HG02884 (cell line): Measurements from ENCODE around the gene CDSN.

Experiments
- ATAC-seq: cut with Tn5 transposase; IDR thresholded peaks from one replicate; pipeline ENCODE4 v1.9.1; 2021; ENCODE audit warnings: mild to moderate bottlenecking, moderate library complexity; ENCODE audit not compliant: unreplicated experiment

The CDSN gene

DNA sequence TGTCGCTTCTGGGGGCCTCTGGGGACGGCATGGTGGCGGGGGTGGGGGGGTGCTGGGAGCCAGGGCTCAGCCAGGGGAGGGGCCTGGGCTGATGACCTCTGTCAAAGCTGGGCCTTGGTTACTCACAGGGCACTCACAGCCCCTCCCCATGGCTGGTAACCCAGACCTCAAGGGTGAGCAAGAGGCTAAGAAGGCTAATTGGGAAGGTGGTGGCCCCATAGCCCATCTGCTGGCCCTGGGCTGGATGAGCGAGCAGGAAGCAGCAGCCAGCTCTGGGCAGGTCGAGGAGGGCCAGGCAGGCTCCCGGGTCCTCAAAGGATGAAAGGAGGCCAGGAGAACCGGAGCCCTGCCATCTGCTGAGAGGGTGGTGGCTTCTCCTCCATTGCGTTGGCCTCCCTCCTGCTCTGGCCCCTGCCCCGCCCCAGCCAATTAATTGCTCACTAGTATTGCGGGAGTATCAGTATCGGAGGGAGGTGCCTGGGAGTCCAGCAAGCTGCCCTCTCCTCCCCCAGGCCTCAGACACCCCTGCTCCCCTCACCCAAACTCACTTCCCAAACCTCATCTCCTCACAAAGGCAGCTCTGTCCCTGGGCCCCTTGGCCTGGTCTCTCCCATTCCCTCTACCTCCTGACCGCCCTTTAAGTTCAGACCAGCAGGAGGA lies 1.0 kb upstream of the CDSN start:
- ATAC-seq, result no peak

DNA sequence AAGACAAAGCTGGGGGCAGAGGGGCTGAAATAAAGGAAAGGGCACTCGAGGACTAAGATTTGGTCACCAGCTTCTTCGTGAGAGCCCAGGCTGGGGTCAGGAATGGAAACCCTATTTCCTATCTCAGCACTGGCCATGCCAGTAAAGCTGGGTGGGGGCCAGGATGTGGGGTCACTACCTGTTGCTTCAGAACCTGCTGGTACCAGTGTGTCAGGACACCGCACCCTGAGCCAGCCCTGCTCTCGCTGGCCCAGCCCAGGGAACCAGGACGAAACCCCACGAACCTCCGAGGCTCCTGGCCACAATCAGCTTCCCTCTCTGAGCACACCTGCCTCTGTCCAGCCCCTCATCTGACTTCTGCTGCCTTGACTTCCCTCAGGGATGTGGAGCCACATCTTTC lies 2.1 kb downstream of the CDSN start:
- no peak for ATAC-seq

DNA sequence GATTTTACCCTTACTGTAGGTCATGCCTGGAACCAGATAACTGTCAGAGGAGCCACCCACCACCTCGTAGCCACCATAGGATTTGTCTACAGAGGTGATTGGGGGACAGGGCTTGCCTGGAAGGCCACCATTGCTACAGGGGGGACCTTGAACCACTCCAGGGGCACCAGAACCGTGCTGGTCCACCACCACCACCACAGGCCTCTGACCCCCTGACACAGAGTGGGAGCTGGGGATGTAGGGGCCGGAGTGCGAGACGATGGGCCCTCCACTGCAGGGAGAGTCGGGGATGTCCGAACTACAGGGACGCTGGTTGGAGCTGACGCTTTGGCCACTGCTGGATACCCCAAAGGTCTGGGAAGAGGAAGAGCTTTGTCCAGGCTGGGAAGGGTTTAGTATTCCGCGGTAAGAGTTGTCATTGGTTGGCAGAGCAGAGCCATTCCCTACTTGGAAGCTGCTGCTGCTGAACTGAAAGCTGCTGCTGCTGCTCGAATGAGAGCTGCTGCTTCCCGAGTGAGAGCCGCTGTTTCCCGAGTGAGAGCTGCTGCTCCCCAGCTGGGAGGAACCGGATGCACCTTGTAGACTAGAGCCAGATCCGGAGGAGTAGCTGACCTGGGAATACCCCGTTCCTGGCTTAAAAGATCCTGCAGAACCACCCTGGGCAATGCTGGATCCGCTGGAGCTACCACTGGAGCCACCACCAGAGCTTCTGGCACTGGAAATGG lies 3.4 kb downstream of the CDSN start:
- ATAC-seq, result no peak

DNA sequence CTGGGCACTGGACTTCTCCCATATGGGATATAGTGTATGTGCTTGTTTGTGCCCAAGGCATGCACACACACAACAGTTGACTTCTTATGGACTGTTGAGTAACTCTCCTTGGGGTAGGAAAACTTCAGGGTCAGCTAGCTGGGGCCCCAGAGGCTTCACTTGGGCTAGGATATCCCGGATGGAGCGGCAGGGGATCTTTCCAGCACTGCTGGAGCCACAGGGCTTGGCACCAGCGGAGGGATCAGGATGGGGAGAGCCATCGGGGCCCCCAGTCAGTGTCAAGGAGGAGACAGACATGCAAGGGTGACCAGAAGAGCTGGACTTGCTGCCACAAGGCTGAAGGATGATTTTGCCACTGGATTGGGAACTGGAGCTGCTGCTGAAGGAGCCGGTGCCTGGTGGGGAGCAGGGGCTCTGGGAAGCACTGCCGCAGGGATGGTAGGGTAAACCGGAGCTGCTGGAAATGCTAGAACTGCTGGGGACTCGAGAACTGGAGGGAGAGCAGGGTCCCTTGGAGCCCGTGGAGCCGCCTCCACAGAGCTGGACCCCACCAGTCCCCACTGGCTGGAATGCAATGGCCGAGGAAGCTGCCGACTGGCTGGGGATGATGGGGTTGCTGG lies 4.2 kb downstream of the CDSN start:
- ATAC-seq, result no peak

DNA sequence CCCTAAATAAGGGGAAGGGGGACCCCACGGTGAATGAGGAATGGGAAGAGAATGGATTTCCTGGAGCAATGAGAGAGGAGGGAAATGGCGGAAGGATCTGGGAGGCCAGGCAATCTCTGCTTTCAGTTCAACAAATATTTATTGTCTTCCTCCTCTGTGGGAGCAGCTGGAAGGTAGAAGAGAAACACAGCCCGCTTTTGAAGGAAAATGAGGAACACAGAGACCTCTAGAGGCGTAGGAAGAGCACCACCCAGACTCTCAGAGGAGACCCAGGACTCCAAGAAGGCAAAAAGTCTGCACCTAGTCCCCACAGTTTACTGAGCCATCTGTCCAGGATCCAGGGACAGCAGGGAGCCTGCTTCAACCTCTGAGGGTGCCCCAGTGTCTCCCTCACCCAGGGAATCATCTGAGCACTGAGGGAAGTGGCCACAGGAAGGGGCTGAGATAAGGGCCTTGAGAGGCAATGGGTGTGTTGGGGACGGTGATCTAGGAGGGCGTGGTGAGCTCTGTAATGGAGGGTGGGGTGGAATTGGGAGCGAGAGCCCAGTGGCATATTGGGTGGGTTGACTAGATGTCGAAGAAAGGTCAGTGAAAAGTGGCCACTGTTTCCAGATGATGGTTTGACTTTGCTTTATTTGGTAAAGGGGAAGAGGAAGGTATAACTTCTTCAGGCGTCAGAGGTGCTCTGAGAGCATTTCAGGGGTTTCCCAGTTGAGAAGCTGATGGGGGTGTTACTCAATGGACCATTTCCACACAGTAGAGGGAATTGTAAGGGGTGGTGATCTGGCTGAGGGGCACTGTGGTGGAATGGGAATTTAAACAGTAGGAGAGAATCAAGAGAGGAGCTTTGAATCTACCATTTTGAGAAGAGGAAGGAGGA lies 5.0 kb downstream of the CDSN start:
- no peak for ATAC-seq

DNA sequence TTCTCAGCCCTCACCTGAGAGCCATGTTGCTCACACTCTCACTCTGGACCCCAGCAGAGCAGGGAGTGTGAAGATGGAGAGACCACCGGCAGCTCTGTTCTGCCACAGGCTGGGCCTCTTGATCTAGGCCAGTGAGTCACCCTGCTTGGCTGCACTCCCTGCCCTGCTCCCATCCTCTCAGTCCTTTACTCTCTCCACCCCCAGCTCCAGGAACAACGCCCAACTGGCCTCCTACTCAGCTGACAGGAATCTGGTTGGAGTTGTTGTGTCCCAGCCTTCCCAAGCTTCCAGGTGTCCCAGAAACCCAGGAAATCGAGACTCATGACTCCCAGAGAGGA lies 5.7 kb downstream of the CDSN start, which contains the start of gene PSORS1C1:
PSORS1C1 (plus strand) TSS at position 260 of the 338 bp plus-strand sequence. CDS start 14,833 bp downstream, outside the sequence.
- no peak for ATAC-seq

DNA sequence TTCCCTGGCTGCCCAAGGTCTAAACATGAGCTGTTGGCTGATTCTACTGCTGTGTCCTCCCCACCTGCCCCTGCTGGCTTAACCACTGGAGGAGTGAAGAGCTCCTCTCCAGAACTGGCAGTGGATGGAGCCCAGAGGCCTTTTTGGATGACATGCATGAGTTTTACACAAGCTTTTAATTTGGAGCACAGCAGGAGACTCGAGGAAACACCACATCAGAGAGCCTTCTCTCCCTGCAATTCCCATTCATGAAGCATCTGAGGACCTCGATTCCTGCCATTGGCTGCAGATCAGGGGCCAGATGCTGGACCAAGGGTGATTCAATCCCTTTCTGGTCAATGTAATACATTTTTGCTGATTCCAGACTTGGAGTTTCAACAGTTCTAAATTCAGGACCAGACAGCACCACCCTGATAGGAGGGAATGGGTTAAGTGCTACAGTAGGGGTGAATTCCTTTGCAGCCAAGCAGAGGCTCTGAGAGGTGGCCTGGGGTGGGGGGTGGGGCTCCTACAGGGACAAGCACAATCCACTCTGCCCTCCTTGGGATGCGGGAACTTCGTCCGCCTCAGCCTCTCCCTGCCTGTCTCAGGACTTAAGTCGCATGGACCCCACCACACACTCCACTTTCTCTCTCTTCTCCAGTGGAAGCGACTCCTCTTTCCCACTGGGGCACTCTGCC lies 6.2 kb downstream of the CDSN start:
- no peak for ATAC-seq

DNA sequence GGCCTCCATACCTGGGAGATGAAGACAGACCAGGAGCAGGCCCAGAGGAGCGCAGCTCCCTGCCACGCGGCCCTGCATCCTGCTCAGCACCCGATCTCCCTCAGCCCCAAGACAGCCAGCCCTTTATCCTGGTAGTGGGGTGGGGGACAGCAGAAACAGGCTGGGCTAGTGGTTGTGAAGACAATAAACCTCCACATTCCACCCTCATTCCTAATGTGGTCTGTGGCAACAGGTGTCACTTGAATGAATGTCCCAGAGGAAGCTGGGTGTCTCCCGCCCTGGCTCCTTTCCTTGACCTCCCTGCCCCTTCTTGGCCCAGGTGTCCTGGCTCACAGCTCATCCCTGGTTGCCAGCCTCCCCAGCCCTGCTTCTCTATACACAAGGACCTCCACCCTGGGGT lies 7.8 kb downstream of the CDSN start, which contains the start of gene C6orf15:
C6orf15 (minus strand) TSS at position 98 of the 400 bp plus-strand sequence; CDS start at position 78, 20 bp downstream.
- no peak for ATAC-seq

DNA sequence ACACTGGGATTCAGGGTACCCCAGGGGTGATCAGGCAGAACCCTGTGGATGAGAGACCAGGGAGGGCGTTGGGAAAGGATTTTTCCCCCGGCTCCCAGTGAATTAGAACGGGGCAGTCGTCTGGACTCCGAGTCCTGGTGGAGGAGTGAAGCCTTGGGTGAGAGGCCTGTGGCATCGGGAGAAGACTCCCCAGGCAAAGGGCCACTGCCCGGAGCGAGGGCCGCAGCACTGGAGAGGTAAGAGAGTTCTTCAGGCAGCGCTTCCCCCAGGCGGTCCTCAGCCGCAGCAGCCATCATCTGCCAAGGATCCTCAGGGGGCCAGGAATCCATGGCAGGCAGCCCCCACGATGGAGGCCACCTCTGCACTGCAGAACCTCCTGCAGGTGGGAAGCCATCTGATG lies 8.5 kb downstream of the CDSN start:
- no peak for ATAC-seq

DNA sequence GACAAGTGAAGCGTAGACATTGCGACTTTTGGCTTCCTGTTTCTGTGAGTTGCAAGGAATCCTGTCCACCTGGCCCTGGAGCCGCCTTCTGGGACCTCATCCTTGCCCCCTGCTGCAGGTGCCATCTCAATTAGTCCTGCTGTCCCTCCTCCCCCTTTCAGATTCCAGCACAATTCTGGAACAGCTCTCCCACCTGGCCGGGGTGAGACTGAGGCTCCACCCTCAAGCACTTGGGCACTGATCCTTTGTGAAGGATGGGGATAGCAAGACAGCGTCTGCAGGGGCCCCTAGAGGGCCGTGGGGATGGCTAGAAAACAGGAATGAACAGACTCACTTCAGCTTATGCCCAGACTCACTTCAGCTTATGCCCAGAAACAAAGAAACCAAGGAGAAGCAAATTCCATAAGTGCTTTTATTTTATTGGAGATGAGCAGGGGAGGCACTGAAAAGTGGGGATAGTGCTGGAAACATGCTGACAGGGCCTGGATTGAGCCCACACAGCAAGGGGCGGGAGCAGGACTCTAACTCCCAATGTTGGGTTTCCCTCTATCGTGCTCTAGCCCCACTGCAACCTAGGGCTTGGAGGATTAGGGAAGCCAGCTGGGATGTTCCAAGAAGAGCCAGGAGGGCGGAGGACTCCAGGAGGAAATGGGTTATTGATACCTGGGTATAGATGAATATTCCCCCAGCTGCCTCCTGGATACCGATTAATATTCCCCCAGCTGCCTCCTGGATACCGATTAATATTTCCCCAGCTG lies 9.2 kb downstream of the CDSN start:
- no peak for ATAC-seq

DNA sequence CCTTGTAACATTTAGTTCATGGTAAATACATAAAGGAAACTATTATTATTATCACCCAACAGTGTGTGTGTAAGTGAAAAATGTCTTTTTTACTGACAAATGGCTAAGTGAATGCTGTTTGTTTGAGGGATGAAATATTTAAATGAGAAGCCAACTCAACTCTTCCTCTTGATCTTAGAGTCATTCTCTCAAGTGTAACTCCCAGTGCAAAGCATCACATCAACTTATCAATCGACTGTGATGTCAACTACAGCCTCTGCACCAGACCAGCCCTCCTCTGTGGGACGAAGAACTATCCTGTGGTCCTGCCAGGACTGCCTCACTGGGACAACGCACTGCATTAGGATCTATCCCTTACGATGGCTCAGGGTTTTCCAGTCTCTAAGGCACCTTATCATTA lies 13.2 kb downstream of the CDSN start:
- no peak for ATAC-seq

DNA sequence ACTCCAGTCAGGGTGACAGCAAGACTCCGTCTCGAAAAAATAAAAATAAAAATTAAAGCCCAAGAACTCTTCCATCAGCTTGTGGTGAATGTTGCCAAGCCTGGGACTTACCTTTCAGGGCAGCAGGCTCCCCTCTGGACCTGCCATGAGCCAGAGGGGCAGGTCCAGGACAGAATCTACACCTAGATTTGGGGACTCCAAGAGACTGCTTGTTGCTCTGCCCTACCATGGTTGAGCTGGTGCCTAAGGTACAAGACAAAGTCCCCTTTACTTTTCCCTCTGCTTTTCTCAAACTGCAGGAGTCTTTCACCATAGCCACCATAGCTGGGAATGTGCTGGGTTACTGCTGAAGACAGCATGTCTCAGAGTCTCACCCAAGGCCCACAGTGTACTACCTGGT lies 17.1 kb downstream of the CDSN start:
- no peak for ATAC-seq

DNA sequence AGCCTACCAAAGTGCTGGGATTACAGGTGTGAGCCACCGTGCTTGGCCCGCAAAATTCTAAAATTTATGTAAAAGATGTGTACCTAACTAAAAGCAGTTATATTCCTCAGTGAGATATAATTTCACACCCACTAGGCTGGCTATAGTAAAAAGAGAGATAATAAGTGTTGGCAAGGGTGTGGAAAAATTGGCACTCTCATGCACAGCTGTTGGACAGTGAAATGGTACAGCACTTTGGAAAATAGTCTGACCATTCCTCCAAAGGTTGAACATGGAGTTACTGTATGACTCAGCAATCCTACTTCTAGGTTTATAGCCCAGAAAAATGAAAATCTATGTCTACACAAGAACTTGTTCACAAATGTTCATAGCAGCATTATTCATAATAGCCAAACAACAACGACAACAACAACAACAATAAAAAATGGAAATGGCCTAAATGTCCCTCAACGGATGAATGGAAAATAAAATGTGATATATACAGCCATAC lies 21.8 kb downstream of the CDSN start:
- ATAC-seq, result no peak

DNA sequence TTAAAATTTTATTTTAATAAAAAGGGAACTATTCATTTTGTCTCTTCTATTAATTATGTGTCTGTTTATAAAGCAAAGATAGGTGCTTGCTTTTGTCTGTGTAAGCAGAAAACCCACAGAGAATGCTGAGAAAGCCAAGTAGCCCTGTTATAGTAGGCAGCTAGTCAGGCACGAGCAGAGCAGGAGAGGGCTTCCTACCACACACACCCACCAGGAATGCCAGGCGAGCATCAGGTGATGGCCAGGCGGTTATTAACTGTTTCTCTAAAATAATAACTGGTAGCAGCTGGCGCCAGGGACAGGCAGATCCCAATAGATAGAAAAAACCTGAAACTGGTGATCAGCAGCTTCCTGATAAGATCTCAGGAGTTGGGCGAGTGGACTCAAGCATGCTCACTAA lies 23.6 kb downstream of the CDSN start:
- no peak for ATAC-seq

DNA sequence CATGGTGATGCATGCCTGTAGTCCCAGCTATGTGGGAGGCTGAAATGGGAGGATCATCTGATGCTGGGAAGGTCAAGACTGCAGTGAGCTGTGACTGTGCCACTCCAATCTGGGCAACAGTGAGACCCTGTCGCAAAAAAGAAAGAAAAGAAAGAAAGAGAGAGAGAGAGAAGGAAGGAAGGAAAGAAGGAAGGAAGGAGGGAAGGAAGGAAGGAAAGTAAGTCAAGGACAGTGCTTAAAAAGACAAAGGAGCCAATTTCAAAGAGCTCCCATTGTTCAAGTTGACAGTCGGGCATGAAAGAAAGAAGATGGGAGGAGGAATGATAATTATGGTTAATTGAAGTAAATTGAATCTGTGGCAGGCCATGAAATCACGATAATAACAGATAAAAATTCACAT lies 24.0 kb downstream of the CDSN start:
- ATAC-seq, result no peak

DNA sequence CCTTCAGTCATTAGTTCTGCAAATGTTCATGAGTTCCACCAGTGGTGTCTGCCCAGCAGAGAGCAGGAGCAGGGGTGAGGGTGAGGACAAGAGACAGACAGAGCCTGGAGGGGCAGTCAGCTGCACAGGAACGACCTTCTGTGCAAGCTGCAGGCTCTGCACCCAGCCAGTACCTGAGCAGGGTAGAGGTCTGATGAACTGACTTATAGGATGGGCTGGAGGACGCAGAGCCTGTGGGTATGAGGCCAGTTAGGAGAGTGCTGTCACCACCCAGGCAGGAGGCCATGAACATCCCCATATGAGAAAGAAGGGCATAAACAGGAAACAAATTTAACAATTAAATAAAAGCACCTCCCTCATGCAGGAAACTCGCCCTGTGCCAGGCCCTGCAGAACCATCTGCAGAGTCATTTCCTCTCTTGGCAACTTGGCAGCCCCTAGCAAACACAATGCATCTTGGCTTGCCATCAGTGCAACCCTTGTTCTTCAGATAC lies 25.8 kb downstream of the CDSN start:
- ATAC-seq, result no peak

DNA sequence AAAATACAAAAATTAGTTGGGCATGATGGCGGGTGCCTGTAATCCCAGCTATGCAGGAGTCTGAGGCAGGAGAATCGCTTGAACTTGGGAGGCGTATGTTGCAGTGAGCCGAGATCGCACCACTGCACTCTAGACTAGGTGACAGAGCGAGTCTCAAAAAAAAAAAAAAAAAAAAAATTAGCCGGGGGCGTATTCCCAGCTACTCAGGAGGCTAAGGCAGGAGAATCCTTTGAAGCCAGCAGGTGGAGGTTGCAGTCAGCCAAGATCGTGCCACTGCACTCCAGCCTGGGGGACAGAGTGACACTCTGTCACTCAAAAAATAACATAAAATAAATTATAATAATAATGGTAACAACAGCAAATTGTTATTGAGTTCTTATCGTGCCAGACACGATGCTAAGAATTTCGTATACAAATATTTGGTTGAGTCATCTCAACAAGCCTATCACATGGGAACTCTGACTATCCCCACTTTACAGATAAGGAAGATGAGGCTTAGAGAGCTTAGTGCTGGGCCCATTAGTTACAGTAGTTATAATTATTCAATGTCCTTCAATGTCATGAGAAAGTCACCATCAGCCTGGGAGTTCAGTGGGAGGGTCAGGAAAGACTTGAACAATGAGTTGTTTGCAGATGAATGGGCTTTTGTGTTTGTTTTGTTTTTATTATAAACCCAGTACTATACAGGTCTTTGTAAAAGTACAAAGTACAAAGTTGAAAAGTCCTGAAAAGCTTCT lies 27.3 kb downstream of the CDSN start:
- ATAC-seq, result no peak

DNA sequence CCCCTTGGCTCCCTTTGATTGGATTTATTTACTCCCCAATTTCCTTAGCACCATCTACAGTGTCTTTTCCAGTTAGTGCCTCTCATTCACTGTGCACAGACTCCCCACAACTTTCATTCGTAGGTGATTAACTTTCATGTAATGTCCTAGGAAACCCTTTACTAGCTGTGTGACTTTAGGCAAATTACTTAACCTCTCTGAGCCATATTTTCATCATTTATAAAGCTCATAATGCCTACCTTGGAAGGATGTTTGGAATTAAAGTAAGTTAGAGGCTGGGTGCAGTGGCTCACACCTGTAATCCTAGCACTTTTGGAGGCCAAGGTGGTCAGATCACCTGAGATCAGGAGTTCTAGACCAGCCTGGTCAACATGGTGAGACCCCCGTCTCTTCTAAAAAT lies 28.0 kb downstream of the CDSN start:
- no peak for ATAC-seq

DNA sequence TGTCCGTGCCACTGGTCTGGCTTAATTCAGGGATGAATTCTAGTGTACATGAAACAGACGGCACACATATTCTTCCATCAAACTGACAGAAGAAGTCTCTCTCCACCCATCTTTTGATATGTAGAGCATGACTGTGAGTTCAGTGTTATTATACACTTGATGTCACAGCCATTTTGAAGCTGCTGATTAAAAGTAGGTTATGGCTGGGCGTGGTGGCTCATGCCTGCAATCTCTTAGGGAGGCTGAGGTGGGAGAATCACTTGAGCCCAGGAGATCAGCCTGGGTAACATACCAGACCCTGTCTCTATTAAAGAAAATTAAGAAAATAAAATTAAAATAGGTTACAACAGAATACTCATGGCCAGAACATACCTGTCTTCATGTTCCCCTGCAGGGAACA lies 28.6 kb downstream of the CDSN start:
- no peak for ATAC-seq
